GM18519 (cell line): ENCODE data around the gene DUOXA1.
A peak's percentile ranks its signal among the peaks of the same experiment; 100 is the strongest.

Experiments used
- ATAC-seq: cut with Tn5 transposase; IDR thresholded peaks from one replicate; pipeline ENCODE4 v1.9.1; 2021; ENCODE audit warnings: mild to moderate bottlenecking, moderate library complexity; ENCODE audit not compliant: unreplicated experiment, low FRiP score

DUOXA1 gene

DNA sequence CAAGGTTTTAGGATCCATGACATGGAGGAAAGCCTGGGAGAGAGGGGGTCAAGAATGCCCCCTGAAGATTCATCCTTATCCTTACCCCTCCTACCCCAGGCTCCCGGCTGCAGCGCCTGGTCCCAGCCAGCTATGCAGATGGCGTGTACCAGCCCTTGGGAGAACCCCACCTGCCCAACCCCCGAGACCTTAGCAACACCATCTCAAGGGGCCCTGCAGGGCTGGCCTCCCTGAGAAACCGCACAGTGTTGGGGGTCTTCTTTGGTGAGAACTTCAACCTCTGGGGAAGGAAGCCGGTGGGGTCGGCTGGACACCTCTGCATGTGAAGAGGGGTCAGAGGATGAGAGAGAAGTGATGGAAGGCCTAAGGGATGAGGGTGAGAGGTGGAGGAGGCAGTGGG is 4.4 kb upstream of the DUOXA1 start:
- ATAC-seq, result no peak

DNA sequence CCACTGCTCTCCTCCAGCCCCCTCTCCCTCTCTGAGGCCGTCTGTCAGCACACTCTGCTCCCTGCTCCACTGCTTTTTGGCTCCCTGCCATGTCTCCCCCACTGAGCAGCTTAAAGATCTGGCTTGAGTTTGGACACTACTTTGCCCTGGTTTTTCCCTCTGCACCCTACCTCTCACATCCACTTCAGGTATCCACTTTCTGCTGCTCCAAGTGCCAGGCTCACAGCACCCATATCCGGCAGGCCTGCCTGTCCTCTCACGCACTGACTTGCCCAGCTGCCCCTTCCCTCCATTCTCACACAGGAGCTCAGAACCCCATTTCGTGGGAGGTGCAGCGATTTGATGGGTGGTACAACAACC is 3.9 kb upstream of the DUOXA1 start:
- no peak for ATAC-seq

DNA sequence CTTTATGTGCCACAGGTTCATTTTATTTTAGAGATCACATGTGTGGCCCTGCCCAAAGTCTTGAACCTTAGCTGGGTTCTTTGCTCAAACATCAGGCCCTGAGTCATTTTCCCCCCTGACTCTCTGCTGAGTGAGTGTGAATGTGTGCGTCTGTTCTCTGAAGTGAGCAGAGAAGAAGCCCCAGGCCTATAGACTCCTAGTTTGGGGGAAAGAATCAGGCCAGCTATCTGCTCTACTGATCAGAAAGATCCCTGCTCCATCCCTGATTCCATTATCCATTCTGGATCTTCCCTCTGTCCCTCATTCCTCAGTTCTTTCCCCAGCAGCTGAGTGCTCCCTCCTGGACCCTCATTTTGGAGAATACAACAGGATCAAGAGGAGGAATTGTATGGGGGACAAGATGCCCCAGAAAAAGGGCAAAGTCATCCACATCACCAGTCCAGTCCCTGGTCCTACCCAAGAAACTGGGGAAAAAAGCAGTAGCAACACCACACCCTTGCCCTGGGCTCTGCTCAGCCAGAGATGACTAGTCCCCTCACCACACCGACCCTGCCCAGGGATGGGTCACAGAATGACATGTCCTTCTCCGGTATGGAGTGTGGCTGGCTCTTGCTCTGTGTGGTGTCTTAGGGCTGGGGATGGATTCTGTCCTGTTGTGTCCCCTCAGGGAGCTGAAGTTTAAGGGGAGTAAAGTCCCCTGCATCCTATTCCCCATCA is 3.3 kb upstream of the DUOXA1 start:
- ATAC-seq, result no peak

DNA sequence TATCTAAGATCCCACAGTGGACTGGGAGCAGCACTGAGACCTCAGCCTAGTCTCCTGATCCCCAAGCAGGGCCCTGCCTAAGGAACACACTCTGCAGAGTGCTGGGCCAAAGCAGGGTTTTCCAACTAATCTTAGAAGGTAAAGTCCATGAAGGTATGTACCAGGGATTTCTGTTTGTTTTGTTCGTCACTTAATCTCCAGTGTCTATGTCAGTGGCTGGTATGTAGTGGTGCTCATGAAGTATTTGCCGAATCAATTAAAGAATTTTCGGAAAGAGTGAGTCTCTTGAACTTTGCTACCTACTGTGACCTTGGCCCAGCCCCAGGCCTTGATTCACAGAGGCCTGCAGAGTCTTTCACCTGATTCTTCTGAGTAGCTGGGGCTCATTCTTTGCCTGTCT is 1.8 kb upstream of the DUOXA1 start:
- ATAC-seq, result no peak

DNA sequence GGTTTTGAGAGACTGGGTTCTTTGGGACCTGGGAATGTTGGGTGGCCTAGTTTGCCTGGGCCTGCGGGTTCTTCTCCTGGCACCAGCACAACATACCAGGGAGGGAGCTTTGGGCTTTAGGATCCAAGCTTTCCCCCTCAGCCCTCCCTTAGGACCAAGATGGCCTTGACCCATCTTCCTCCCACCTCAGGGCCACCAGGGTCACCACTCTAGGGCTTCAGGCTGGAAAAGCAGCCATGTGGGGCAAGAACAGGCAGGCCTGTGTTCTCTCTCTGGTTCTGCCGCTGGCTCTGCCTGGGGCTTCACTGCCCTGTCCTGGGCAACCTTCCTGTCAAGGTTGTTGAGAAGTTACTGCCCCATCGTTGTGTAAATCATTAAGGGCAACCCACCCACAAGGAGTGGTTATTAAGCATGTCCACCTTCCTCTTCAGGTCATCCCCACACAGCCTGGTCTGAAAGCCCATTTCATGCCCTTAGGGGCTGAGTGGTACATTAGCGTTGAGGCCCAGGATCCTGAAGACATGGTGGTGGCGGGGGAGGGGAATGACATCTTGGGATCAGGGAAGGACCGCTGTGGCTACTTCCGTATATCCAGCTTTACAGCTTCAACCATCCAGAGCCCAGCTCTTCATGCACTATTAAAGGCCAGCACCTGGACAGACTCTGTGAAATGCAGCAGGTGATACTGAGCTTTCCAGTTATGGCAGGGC is 767 bp upstream of the DUOXA1 start:
- ATAC-seq, result no peak

DNA sequence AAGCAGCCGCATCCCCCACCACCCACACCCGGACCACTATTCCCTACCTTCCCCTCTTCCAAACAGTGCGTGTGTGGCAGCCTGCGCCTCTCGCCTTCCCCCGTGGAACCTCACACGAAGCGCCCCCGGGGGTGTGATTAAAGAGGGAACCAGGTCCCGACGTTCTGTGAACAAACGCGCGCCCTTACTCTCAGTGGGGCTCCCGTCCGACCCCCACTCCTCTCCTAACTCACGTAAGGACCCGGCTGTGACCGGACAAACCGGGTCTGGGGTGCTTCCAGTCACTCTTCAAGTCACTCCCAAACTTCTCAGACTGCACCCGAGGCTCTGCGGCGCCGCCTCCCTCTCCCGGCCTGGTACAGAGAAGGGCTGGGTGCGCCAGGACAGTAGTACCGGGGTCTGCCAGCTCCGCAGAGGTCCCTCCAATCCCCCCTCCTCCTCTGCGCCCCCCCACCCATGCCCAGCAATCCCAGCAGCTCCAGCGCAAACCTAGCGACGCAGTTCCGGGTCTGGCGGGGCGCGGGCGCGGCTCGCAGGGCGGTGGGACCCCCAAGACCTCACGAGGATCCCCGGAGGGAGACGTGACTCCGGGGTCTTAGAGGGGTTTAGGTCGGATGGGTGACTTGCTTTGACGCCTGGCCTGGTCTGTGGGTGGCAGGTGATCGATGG is 574 bp downstream of the DUOXA1 start:
- ATAC-seq, result no peak

DNA sequence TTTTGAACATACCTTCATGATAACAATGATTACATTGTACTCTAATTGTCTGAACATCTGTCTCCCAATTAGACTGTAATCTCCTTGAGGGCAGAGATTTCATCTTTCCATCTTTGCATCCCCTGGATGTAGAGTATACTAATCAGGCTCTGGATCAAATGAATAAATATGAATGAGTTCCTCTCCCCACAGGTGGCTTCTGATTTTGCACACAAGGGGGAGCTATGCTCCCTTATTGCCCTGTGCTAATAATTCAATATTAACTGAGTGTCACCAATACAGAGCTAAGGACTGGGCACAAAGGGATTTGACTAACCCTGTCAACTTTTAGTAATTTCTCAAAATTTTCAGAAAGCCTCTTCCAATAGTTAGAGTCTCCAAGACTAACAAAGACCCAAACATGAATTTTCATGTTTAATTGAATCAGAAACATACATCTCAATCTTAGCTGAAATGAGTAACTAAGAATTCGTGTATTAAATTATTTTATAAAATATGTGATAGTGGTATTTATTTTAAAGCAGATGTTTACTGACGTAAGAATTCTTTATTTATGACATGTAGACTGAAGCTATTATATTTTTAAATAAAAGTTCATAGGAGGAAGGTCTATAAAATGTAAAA is 3.0 kb downstream of the DUOXA1 start:
- ATAC-seq, result no peak

DNA sequence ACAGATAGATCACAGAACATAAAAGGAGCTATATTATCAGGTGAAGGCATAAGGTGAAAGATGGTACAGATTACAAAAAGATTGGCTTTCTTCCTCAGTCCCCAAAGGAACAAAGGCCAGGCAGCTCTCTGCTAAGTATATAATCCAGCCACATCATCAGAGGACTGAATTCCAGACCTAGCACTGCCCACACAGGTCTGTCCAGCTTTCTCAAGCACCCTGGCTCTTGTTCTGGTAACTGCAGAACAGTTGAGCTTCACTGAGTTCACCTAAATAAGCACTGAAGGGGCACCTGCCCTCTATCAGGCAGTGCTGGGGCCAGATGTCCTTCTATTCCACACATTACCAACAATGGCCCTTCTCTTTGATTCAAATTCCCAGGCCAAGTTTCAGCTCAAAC is 6.3 kb downstream of the DUOXA1 start:
- no peak for ATAC-seq

DNA sequence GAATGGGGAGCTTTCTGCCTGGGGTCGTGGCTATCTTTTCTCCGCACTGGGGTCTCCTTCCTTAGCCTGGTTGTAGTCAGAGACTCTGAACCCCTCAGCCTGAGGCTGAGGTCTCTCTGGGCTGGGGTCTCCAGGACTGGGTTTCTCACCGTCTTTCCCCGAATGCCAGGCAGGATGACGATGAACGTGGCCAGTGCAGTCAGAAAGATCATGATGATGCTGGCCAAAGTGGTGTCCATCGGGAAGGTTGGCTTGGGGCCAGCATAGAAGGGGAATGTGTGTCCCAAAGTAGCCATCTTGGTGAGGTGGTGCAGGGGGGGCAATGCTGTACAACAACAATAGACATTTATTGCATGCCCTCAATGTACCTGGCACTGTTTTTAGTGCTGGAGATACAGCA is 7.0 kb downstream of the DUOXA1 start:
- ATAC-seq, result no peak

DNA sequence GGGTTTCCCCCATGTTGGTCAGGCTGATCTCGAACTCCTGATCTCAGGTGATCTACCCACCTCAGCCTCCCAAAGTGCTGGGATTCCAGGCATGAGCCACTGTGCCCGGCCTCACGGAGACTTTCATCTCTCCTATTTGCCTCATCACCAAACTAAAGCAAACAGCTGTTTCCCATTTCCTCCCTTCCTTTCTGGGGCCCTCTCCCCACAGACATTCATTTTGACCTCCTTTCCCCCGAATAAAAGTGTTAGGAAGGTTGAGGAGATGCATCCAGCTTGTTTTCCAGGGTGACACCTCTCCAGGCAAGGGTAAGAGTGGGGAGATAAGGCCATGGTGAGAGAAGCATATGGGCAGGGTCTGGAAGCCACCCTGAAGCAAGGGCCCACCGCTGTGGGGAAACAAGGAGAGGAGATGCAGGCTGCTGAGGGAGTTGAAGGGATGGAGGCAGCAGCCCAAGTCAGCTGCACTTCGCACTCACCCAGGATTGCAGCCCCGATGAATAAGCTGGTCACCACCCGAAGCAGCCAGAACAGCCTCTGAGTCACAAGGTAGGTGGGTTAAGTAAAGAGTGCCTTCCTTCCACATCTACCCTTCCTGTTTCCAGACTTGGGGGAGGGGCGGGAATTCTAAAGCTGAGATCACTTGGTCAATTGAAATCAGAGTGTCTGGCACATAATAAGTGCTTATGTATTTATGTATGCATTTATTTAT is 7.8 kb downstream of the DUOXA1 start:
- ATAC-seq, result no peak

DNA sequence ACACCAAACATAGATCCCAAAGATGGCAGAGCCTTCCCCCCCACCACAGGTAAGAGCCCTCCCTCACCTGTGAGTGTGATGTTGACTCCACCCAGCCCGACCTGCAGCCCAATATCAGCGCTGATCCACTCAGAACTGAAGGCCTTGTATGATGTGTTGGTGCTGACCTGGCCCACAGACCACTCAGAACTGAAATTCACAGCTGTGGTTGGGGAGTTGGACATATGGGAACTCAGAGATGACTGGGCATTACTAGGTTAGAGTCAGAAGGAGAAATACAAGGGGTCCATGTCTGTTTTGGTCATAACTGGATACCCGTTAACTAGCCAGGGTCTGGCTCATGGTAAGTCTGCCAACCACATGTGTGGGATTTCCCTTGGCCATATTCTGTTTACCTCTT is 8.7 kb downstream of the DUOXA1 start:
- ATAC-seq, result no peak

DNA sequence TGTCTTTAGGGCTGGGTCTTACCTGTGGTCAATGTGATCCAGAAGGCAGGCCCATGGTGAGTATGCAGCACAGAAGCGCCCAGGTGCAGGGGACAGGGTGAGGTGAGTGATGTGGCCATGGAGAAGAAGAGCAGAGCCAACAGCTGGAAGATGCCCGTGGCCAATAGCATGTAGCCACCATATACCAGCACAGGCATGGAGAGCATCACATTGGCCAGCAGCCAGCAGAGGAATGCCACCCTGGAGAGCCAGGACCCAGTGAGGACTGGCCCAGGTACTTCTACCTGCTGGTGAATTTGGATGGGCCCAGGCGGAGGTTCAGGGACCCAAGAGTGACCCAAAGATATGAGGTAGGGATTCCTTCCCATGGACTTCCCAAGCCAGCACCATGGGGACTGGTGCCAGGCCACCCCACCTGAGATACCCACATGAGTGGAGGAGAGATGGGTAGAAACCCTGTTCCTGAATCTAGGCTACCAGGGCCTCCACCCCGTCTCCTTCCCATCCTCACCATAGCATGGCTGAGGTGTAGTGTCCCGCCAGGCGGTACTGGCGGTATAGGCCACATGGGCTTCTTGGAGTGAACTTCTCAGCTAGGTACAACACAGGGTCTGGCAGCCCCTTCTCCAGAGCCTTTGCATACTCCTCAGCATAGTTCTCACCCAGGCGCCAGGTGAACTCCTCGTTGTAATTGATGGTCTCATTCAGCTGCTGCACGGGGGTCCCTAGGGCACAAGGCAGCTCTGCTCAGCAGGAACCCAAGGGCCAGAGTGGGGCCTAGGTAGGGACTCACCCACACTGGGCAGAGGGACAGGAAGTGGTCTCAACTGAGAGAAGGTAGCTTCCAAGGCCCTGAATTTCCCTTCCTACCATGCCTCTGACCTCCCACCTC is 9.4 kb downstream of the DUOXA1 start:
- ATAC-seq, result no peak

DNA sequence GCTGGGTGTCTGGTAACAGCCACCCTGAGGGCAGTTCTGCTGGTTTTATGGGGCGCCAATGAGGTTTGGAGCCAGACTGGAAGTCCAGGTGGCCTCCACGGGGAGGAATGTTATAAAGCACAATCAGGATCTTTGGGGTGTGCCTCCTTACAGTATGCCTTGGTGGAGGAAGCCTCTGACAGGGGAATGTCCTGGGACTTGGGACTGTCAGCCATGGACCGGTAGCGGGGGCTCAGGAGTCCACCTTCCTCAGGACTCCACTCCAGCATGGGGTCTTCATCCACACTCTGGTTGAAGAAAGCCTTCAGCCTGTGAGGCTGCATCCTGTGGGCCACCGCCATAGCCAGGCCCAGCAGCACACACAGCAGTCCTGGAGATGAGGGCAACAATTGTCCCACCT is 10.7 kb downstream of the DUOXA1 start:
- ATAC-seq, result no peak

DNA sequence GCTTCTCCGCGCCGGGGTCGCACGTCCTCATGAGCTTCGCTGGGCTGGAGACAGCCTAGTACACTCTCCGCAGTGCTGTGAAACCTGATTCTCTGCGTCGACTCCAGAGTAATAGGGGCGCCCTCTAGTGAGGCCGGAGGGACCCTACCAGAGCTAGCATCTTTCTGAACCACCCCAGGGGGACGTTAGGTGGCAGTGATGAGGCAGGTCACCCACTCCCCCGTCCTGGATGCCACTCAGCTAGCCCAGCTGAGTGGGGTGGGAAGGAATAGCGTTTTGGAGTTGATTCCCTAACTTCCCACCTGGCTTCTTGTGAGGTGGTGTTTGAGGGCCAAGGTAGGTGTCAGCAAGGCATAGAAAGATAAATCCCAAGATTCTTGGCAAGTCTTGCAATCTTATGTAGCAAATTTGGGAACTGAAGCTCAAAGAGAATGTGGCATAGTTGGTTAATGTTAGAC is 11.5 kb downstream of the DUOXA1 start:
- ATAC-seq, result peak; percentile 73

DNA sequence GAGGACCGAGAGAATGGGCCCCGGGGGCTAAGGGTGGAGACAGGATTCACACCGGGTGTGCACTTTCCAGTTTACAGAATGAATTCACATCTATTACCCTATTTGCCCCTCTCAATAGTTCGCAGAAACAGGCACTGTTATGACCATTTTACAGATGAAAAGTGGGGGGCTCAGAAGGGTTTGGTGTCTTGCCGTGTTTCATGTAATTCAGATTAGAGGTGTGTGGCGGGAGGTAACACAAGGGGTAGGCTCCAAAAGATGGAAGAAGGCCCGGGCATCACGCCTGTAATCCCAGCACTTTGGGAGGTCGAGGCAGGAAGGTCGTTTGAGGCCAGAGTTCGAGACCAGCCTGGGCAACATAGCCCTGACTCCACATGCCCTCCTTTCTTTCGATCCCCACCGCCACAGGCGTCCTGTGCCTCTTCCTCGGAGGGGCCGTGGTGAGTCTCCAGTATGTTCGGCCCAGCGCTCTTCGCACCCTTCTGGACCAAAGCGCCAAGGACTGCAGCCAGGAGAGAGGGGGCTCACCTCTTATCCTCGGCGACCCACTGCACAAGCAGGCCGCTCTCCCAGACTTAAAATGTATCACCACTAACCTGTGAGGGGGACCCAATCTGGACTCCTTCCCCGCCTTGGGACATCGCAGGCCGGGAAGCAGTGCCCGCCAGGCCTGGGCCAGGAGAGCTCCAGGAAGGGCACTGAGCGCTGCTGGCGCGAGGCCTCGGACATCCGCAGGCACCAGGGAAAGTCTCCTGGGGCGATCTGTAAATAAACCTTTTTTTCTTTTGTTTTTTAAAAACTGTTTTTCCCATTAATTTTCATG is 12.2 kb downstream of the DUOXA1 start:
- ATAC-seq, result no peak

DNA sequence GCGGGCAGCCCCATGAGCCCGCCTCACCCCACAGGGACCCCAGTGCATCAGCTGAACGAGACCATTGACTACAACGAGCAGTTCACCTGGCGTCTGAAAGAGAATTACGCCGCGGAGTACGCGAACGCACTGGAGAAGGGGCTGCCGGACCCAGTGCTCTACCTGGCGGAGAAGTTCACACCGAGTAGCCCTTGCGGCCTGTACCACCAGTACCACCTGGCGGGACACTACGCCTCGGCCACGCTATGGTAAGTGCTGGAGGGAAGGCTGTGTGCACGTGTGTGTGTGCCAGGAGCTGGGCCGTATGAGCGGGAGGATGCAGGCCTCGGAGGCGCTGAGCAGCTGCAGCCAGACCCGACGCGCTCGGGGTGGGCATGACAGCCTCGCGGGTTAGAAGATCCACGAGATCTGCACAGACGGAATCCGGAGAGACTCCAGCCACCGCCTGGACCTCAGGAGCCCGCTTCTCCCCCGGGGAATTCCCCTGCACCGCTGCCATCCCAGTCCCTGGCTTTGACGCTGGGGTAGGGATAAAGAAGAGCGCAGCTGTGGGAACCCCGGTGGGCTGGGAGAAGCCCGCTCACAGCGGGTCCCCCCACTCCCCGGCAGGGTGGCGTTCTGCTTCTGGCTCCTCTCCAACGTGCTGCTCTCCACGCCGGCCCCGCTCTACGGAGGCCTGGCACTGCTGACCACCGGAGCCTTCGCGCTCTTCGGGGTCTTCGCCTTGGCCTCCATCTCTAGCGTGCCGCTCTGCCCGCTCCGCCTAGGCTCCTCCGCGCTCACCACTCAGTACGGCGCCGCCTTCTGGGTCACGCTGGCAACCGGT is 13.0 kb downstream of the DUOXA1 start:
- ATAC-seq, result no peak

DNA sequence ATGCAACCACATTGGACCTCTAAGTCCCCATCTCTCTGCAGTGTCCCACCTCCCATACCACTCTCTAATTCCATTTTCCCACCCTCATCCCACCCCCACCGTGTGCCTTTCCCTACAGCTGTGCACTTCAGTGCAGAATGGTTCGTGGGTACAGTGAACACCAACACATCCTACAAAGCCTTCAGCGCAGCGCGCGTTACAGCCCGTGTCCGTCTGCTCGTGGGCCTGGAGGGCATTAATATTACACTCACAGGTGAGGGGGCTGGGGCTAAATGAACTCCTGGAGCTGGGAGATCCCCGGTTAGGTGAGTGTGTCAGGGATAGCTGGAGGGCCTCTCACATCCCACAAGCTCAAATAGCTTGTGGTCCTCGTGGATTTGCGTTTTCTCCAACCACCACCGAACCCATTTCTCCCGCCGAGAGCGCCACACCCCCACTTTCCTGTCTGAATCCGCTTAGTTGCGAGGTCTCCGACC is 13.6 kb downstream of the DUOXA1 start:
- ATAC-seq, result no peak

DNA sequence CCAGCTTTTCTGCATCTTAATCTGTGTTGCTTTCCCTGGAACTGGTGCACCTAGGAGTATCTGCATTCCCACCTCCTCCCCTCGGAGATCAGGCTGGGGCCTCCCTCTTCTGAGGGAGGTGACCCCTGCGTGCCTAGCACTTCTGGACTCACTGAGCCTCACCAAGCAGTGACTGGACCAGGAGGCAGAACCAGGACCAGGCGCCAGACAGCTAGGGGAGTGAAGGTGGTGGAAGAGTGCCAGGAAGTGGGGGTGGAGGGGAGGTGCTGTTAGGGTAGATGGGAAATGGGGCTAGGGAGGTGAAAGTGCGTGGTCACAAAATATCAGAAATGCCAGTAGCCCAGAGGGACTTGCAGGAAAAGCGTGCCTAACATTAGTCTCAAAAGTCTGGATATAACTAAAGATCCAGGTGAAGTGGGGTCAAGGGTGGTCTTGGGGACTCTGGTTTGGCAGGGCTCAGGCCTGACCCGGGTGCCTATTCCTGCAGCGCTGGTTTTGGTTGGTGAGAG is 14.3 kb downstream of the DUOXA1 start:
- no peak for ATAC-seq
